ENCODE measurements around the gene MAEL. TPM values are rescaled to one million over a fixed set of nuclear protein-coding genes. Genes with fewer than 3 reads are reported as not detected.

Gene MAEL
- total RNA-seq (2014; rRNA removed; shearing (Covaris generic)), result not detected in 2 replicates

DNA sequence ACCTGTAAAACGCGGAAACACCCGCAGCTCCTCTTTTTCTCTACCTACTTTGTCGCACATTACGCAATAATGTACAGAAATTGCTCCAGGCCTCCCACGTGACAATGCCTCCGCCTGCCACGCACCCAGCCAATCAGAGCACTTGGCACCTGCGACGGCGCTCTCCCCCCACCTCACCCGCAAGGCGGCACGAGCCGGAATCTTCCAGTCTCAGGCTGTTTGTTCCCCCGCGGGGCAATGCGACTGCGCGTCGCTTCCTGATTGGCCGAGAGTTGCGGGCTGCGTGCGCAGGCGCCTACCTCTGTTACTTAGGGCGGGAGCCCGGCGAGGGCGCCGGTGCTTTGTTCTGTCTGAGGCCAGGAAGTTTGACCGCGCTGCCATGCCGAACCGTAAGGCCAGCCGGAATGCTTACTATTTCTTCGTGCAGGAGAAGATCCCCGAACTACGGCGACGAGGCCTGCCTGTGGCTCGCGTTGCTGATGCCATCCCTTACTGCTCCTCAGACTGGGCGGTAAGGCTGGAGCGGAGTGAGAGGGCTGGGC is at the start of gene MAEL:
MAEL (plus strand) TSS at position 307 of the 542 bp plus-strand sequence; CDS start at position 380, 73 bp downstream.
- in situ Hi-C loops (cut with HindIII; ENCODE audit: low sequenced_read_pairs), result no loop called here

DNA sequence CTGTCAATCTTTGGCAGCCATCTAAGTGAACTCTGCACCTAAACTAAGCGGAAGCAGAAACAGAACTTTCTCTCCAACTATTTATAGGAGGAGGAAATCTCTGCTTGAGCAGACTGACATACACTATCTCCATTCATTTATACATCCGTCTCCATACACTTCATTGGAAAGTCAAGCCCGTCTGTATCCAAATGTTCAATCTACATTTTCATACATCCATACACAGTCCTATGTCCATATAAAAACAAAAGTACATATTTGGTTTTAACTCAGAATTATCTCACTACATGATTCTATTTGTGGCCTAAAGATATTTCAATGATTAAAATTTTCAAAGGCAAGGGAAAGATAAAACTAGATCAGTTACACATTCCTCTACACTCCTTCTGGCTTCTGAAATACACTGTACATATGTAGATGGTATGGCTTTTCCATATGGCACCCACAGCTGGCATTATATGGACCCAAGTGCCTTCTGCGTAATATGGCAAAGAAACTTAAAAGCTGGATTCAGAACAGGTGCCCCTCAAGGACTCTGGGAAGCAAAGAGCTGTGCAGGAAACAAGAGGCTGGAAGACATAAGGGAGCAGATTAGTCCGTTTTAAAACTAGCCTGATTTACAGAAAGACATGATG is 49.2 kb upstream of the MAEL start:
- in situ Hi-C loops (cut with HindIII; ENCODE audit: low sequenced_read_pairs), result no loop called here

More for the DNA sequence above, at the start of gene MAEL:
- DNase-seq (ENCODE audit: low spot score), result no peak

DNA sequence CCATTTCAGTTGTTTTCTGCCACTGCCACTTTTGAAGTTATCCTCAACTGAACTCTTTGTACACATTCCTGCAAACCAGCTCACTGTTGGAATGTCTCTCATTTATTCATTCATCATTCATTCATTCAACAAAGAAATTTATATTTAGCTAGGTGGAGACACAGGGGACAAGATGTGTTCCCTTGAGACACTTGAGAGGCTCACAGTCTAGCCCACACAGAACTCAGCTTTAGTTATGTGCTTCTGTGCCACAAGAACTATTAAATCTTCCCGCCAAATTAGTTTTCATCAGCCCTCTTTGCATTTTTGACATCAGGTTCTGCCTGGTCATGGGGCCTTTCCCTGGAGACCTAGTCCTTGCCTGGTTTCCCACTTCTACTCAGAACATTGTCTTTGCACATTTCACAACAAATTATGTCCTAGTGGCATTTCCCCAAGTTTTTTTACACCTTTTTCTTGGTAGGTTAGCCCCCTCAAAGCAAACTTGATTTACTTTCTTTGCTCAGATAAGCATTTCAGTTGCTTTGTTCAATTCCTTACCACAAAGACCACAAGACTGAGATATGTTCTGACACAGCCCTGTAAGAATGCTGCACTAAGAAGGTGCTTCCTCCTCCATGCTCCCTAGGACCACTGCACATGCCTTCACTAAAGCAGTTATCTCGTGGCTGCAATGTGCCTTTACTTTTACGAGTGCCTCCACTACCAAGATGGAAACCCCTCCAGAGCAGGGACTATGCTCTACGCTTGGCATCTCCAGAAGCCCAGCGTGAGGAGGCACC is 44.7 kb upstream of the MAEL start:
- in situ Hi-C loops (cut with HindIII; ENCODE audit: low sequenced_read_pairs), result no loop called here

More for the DNA sequence above, 49.2 kb upstream of the MAEL start:
- no peak for DNase-seq (ENCODE audit: low spot score)

DNA sequence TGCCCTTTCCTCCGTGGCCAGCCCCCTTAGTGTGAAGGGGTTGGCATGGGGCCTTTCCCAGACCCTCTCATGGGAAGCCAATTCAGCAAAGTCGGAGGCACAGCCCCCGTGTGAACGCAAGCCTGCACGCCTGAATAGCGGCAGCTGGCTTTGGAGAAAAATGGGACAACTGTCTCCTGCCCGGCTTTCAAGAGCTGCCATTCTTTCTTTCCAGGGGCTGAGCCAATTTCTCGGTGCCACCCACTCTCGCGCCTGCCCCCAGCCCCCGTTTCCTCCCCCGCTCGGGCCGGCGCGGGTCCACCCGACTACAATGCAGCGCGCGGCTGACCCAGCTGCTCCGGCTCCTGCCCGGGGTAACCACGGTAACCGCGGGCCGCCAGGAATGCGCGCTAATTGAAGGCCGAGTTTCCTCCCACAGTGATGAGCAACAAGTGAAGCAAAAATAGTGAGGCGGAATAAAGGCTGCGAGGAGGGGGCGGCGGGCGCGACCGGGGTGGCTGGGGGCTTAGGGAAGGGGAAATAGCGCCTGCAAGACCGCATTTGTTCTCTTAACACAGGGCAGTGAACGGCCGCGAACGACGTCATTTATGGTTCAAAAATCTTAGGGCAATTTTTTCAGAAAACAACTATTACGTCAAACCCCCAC is 41.6 kb upstream of the MAEL start:
- DNase-seq (ENCODE audit: low spot score), result peak; percentile 37
- in situ Hi-C loops (cut with HindIII; ENCODE audit: low sequenced_read_pairs), result no loop called here

More for the DNA sequence above, 44.7 kb upstream of the MAEL start:
- DNase-seq (ENCODE audit: low spot score), result no peak

DNA sequence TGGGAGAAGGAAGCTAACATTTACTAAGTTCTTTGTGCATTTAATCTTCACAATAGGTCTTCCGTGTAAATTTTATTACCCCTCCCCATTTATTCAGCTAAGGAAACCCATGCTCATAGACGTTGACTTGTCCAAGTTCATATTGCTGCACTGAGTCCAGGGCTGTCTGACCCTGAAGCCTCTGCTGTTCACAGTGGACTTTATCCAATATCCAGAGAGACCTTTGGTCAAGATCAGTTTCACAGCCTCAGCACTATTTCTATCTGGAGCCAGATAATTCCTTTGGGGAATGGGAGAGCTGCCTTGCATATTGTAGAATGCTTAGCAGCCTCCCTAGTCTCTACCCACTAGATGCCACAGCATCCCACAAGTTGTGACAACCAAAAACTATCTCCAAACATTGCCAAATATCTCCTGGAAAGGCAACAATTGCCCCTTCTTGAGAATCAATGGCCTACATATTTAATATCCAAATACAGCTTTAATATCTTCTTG is 40.2 kb upstream of the MAEL start:
- in situ Hi-C loops (cut with HindIII; ENCODE audit: low sequenced_read_pairs), result no loop called here
- no peak for DNase-seq (ENCODE audit: low spot score)

DNA sequence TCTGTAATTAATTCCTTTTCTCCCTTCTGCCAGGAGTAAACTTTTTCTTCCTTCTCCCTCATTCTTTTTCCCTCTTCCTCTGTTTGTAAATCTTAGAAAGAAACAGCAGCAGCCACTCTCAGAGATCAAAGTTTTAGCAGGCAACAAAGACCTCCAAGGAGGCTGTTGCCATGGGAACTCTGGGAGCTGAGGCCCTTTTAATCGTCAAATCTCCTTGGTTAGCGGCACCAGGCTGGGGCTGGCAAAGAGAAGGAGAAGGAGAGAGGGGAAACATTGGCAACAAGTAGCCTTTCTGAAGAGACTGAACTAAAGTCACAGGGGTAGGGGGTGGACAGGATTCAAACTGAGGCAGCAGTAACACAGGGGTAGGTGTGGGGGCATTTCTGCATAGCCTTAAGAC is 38.9 kb upstream of the MAEL start:
- in situ Hi-C loops (cut with HindIII; ENCODE audit: low sequenced_read_pairs), result no loop called here
- DNase-seq (ENCODE audit: low spot score), result peak; percentile 7

DNA sequence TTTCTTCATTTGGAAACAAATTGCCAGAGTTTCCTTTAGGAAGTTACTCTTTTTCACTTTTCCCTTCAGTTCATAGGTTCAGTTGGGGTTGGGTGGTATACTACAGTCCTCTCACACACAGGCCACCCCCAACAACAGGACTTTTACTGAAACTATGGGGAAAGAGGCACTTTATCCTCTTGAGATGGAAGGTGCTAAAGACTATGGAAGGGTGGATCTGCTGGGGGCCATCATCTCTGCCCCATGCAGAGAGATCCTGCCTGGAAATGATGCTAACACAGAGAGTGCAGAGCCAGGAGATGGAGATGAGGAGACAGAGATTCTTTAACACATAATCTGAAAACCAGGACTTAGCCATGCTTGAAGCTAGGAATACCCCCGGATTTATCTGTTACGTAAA is 38.0 kb upstream of the MAEL start:
- in situ Hi-C loops (cut with HindIII; ENCODE audit: low sequenced_read_pairs), result no loop called here
- no peak for DNase-seq (ENCODE audit: low spot score)

DNA sequence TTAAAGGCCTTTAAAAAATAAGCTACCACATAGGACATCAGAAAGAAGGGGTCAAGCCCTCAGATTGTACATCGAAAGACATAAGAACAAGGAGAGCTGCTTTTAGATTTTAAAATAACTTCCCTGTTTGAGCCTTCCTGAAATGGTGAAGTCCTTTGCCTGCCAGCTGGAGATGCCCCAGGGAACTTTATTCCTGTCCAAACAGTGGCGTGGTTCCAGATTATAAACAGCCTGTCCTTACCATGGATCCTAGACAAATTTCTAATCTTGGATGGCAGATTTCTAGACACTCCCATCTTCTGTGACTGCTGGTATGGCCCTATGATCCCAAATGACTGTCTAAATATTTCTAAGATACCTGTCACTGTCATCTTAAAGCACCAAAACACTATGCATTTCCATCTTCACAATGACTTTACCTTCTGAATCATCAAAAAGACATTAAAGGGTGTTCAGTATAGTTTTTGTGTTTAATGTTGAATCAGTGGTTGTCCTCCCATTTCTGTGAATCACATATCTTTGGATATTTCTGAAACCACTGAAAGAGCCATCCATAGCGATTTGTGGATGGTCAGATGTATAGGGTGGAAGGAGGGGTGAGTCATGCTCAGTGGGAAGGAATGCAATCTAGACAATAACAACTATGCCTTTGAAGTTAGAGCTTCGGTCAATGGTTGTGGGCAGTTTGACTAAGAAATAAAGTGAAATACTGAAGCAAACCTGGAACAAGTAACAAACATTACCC is 36.9 kb upstream of the MAEL start:
- DNase-seq (ENCODE audit: low spot score), result peak; percentile 15
- in situ Hi-C loops (cut with HindIII; ENCODE audit: low sequenced_read_pairs), result no loop called here

DNA sequence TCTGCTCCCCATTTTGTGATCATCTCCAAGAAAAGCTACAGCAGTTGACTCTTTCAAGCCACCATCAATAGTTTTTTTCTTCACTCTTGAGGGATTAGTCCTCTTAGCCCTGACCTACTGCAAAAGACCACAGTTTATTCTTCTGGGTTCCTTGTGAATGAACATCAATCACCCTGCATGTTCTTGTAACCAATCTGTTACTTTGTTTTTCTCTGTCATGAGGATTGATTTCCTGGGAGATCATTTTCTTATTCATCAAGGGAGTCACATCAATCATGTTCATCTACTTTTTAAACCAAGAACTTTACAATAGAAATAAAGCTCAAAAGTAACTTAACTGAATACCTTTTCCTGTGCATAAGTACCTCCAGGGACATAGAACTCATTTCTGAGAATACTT is 35.6 kb upstream of the MAEL start:
- DNase-seq (ENCODE audit: low spot score), result no peak
- in situ Hi-C loops (cut with HindIII; ENCODE audit: low sequenced_read_pairs), result no loop called here

DNA sequence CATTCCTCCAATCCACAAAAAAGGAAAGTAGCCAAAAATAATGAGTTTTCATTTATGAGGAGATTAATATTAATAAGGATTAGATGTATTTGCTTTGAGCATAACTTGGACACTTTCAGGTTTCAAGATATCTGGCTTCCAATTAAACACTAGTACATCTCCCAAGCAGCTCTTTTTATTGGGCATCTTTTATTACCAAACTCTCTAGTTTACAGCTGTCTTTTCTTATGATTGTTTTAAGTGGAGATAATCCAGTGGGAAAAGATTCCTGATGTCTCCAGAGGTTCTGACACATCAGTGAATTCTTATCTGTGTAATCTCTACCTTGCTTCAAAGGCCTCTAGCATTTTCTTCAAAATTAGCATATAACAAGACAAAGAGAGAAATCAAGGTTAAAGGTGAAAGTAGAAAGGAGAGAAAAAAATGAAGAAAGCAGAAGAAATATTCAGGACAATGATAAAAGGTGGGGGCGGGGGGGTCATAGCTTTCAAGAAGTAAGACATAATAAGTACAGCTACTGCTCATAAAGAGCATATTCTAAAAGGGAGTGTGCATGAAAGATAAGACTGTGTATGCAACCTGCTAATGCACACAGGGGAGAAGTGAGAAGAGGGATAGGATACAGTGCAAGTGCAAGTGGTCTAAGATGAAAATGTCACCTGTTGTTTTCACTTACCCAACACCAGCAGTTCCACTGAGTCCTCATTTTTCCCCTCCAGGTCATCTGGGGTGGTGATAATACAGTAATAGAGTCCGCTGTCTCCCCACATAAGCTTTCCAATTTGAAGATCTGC is 32.8 kb upstream of the MAEL start:
- no peak for DNase-seq (ENCODE audit: low spot score)
- in situ Hi-C loops (cut with HindIII; ENCODE audit: low sequenced_read_pairs), result no loop called here

DNA sequence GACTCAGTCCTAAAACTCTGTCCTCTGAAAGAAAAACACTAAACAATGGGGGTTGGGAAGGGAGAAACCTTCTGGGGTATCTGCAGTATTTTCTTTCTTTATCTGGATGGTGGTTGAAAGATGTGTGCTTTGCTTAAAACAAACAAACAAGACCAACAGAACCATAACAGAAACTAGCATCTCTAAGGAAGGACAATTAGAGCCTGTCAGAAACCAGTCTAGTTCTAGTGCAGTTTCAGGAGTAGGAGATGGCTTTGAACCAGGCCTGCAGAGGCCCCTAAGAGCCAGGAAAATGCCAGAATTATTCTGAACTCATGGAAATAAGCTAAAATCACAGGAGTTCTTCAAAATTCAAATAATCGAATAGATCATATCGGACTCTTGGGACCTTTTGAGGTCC is 32.2 kb upstream of the MAEL start:
- in situ Hi-C loops (cut with HindIII; ENCODE audit: low sequenced_read_pairs), result no loop called here
- DNase-seq (ENCODE audit: low spot score), result no peak

DNA sequence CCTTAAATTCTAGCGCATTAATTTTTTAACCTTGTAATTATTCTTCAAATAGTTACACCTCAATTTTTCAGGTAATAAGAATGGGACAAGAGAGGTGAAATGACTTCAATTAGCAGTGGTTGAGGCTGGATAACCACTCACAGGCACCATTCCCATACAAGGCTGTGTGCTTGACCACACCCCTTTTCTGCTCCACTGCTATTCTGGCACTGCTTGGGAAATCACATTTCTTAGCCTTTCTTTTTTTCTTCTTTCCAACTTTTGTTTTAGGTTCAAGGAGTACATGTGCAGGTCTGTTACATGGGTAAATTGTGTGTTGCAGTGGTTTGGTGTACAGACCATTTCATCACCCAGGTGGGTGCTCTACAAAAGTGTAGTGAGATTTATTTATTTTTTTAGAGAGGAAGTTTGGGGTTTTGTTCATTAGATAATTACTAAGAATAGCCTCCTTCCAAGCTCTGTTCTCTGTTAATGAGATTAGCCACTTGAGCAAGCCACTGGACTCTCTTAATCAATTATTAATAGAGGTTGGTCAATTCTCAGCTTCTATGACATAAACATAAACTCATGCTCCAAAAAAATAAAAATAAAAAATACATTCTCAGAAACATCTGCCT is 28.1 kb upstream of the MAEL start:
- no peak for DNase-seq (ENCODE audit: low spot score)
- in situ Hi-C loops (cut with HindIII; ENCODE audit: low sequenced_read_pairs), result no loop called here

DNA sequence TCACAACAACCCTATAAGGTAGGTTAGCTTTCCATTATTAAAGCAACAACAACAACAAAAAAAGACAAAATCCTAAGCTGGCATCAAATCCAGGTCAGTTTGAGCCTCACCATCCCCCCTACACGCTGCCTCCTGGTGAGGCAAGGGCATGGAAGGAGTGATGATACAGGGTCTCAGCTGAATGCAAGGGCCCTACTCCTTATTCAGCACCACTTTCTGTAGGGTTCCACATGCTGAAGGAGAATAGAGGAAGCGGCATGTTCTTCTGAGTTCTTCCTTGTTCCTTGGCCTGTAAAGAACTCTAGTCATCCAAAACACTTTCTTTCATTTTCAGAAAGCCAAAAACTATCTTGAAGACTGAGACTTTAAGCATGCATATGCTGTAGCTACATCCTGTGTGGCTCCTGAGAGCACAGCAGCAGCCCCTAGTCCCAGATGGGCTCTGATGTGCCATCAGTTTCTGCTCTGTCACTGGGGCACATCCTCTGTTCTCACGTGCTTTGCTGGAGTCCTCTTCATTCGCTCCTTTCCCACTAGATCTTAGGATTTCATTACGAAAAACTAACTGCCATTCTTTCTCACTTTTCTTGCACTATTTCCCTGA is 19.9 kb upstream of the MAEL start:
- no peak for DNase-seq (ENCODE audit: low spot score)
- in situ Hi-C loops (cut with HindIII; ENCODE audit: low sequenced_read_pairs), result no loop called here

DNA sequence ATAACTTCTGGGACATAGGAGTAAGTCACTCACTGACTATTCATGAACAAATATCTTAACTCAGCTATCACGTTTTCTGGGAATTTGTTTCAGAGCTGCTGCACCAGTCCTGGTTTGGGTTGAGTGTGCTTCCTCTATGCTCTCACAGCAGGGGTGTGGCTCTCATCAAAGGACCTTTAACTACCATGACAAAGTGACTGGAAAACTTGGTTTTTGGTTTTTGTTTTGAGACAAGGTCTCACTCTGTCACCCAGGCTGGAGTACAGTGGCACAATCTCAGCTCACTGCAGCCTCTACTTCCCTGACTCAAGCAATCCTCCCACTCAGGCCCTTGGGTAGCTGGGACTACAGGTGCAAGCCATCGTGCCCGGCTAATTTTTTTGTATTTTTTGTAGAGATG is 17.8 kb upstream of the MAEL start:
- in situ Hi-C loops (cut with HindIII; ENCODE audit: low sequenced_read_pairs), result no loop called here
- no peak for DNase-seq (ENCODE audit: low spot score)

DNA sequence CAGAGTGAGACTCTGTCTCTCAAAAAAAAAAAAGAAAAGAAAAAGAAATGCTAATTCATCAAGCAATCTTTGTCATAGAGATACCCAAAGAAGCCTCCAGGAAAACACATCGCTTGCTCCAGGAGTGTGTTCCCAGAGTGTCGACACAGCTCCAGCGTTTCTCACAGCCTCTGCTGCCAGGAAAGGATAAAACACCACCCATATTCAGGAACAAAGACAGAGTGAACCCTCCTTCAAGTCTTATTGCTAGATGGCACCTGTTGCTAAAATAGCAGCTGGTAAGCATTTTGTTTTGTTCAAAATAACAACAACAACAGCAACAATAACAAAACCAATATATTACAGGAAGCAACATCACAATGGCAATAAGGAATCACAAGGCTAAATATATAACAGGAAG is 16.9 kb upstream of the MAEL start:
- in situ Hi-C loops (cut with HindIII; ENCODE audit: low sequenced_read_pairs), result no loop called here
- no peak for DNase-seq (ENCODE audit: low spot score)

DNA sequence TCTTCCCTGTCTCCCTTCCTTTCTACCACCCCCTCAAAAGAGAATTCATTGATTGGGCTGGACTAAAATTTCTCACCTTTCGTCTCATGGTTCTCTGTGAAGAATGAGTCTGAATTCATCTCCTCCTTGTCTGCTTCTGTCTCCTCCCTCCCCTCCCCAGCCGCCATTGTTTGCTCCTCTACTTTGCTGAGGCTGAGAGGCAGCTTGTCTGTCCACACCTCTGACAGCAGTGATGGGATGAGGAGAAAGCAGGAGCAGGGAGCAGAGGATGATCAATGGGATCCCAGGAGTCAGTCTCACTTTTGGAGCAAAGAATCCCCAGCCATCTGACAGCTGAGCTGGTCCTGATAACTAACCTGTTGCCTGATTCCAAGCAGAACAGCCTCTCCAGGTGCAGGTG is 16.3 kb upstream of the MAEL start:
- in situ Hi-C loops (cut with HindIII; ENCODE audit: low sequenced_read_pairs), result no loop called here
- no peak for DNase-seq (ENCODE audit: low spot score)

DNA sequence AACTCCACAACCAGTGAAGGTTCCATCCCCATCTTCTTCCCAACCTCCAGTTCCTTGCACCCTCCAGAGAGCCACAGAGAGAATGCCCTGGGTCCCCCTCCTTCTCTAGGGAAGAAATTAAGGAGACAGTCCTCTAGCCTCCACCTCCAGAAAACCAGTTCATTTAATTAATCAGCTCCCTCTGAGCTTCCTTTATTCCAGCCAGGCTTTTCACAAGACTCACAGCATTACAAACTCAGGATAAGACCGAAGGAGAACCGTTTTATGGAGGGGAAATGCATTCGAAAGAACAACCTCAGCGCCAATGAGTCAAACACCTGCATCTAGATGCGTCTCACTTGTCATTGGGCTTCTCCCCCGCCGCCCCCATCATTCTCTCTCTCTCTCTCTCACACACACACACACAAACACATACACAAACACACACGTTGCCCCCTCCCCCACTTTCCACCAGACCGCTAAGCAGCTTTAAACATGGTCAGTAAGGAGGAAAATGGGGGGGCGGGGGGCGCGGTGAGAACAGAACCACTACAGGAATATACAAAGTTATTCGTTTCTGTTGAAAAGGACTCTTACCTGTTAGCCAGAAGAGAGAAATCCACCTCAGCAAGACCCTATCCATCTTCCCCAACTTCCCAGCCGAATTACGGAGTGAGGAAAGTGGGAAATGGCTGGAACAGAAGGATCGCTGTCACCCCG is 14.3 kb upstream of the MAEL start:
- in situ Hi-C loops (cut with HindIII; ENCODE audit: low sequenced_read_pairs), result no loop called here

More for the DNA sequence above, 14.3 kb upstream of the MAEL start:
- peak; percentile 18 for DNase-seq (ENCODE audit: low spot score)

Measured in G401 (cell line).